IPS-NIHi7 (cell line): ENCODE results near the gene SLC24A3.

Source experiments
- DNase-seq: peaks from one replicate; pipeline ENCODE4 v3.0.0; 2012; ENCODE audit warnings: mixed read lengths; ENCODE audit errors: extremely low spot score

The SLC24A3 gene

GRCh38 chr20:19583532-19584175, 371.2 kb downstream of the SLC24A3 start:
- DNase-seq, result peak; percentile 96

GRCh38 chr20:19588241-19588640, 375.8 kb downstream of the SLC24A3 start:
- no peak for DNase-seq

- no peak for DNase-seq
Measured at GRCh38 chr20:19588732-19589131, 376.3 kb downstream of the SLC24A3 start.

- no peak for DNase-seq
Measured at GRCh38 chr20:19589787-19590362, 377.4 kb downstream of the SLC24A3 start.

DNA sequence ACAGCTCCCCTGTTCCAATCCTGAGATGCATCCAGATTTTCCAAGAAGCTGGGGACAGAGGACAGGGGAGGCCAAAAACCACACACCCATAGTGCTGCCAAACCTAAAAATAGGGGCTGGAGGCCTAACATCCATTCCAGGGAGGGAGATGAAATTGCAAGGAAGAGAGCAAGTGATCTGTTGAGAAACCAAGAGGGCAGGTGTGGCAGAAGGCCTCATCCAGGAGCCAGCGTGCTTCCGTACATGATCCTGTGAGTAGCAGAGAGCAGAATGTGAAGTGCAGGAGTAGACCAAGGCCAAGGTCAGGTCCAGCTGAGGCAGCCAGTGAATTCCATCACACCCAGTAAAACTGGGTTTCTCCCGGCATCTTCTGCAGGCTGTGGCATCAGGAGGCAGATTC, 377.9 kb downstream of the SLC24A3 start:
- DNase-seq, result no peak

DNA sequence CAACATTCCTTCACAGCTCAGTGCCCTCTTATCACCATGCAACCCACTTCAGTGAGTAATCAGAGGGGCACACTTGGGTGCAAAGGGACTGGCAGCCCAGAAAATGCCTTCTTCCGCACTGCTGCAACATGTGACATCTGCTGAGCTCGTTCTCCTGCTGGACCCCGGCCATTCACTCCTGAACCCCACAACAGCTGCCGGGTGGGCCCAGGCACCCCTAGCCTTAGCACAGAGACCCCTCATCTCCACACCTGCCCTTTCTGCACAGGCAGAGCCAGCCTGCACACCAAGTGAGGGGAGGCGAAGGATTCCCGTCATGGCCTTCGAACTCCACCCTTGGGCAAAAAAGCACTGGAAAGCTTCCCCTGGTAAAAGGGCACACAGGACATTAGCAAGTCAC, 381.3 kb downstream of the SLC24A3 start:
- DNase-seq, result no peak

DNA sequence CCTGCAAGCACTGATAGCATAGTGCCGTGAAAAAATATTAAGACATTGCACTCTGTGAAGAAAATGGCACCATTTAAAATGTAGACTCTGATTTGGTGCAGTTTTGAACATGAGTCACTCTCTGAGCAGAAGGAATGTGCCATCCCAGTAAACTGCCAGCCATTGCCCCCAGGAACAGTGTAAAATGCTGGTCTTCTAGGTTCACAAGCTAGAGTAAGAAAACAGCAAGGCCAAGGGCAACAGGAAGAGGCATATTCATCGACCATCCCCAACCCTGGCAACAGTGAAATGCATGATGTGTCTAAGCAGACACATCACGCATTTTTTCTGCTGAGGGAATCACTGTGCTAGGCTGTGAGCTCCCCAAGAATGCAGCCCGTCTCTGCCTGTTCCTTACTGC, 382.5 kb downstream of the SLC24A3 start:
- DNase-seq, result no peak

GRCh38 chr20:19598117-19598850, 385.8 kb downstream of the SLC24A3 start:
- no peak for DNase-seq

DNA sequence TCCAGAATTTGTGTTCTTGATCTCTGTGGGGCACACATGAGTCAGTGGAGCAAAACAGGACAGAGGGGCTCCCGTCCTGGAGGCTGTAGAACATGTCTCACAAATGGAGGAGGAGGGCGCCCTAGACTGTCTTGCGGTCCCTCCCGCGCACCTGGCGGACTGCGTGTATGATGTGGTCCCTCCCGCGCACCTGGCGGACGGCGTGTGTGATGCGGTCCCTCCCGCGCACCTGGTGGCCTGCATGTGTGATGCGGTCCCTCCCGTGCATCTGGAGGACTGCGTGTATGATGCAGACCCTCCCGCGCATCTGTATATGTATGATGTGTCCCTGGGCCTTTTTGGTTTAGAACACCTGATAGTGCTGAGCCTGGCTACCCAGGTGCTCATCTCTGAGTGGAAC, 386.8 kb downstream of the SLC24A3 start:
- DNase-seq, result no peak

DNA sequence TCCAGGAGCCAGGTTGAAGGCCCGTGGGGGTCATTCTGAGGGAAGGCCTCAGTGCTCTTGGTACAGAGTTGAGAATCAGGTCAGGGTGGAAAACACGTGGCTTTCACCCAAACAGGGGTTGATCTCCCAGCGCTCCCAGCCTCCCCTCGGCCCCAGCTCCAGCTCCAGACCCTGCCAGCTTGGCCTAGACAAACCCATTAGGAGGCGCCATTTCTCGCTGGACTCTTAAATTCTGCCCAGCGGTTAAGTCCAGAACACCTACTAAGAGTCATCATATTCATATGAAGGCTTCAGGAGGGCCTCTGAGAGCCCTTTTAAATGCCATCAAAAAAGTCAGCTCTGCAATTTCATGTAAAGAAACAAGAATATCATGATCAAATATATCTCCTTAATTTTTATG, 387.6 kb downstream of the SLC24A3 start:
- DNase-seq, result peak; percentile 42

DNA sequence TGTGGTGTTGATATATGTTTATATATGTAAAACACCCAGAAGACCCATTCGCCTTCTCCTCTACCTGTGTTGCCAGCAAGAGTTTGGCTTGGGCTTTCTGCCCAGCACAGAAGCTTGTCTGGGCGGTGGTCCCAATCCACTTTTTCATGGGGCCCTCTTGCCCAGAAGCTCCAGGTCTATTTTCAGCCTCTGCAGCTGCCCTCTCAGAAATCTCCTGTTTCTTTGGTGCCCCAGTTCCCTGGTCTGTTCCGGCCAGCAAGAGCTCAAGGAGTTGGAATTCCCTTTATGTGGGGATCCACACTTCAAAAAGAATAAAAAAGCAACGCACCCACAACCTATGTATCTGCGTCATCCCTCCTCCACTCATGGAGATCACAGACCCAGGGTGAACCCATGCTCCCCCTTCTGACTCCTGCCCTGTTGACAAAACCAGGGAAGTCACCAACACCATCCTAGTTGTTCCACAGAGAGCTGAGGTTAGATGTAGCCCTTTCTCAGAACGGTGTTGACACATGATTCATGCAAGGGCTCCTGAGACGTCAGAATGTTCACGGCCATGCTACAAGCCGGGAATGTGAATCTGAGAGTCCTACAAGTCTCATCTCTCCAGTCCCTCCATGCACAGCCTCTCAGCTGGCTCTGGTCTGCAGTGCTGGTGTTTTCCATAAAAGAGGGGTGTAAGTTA, 388.8 kb downstream of the SLC24A3 start:
- DNase-seq, result no peak

DNA sequence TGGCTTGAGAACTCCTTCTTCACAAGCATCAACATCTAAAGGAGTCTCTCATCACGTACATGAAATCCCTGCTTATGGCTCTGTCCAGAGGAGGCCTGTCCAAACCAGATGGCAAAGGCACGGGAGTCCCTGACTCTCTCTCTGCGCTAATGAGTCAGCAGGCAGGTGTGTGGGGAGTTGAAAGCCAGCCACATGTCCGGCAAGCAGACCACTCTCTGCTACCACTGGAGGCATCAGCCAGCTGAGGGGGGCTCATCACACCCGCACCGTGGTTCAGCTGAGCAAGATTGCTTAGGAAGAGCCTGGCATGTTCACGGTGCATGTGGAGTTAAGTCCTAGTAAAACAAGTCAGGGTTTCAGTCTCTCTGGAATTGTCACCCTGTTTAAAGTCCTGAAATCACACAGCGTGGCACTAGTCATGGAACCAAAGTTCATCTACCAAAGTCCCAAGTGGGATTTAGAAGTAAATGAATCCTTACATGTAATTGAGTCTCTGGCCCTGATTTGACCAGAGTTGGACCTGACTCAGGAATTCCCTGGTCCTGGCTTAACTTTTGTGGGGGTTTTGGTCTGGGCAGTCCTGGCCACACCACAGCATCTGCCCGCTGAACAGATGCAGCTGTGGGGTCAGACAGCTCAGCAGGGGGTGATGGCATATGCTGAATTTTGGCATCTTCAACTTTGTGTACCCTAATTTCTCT, 390.4 kb downstream of the SLC24A3 start:
- DNase-seq, result no peak

DNA sequence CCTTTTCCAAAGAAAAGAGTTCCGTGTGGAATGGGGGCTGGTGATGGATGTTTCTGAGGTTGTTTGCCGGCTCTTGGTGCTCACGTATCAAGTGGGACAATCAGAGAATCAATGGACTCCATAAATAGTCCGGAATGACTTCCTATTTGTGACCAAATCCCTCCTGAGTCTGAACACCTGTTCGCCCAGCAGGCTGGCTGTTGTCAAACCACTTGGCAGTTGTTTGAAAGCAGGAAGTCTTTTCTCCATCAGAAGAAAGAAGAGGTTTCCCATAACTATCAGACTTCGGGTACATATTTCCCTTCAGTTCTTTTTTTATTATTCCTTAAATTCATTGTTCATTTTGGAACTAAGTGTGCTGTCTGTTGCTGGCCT, 390.9 kb downstream of the SLC24A3 start:
- no peak for DNase-seq

GRCh38 chr20:19605786-19606485, 393.5 kb downstream of the SLC24A3 start:
- DNase-seq, result no peak

DNA sequence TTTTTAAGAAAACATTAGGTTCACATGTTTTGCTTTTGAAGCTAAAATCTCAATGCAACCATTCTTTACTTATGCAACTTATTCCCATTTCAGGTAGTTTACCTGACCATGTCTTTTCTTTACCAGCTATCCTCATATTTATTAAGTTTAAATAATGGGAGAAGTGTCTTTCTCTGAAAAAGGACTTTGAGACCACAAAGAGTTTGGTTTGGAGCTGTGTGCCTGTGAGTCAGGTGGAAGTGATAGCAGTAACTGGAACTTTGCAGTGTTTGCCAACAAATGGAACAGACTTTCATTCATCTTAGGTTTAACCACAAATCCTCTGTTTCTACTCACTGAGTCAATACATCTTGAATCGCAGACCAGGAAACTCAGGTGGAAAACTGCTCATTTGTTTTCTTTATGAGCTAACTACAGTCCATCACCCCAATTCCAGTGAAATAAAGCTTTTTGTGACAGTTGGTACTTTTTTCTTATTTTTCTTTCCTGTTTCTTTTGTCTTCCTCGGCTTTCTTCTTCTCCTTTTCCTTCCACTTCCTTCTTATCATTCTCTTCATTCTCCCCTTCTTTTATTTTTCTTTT, 397.3 kb downstream of the SLC24A3 start:
- DNase-seq, result no peak

DNA sequence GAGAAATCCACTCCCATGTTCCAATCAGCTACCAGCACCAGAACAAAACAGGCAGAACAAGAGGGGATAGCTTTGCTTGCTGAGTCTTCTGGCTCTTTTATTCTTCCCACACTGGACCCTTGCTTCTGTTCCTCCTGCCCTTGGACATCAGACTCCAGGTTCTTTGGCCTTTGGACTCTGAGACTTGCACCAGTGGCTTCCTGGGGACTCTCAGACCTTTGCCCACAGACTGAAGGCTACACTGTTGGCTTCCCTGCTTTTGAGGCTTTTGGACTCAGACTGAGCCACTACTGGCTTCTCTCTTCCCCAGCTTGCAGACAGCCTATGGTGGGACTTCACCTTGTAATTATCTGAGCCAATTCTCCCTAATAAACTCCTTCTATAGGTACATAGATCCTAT, 403.2 kb downstream of the SLC24A3 start:
- no peak for DNase-seq

GRCh38 chr20:19616081-19616480, 403.6 kb downstream of the SLC24A3 start:
- DNase-seq, result no peak

DNA sequence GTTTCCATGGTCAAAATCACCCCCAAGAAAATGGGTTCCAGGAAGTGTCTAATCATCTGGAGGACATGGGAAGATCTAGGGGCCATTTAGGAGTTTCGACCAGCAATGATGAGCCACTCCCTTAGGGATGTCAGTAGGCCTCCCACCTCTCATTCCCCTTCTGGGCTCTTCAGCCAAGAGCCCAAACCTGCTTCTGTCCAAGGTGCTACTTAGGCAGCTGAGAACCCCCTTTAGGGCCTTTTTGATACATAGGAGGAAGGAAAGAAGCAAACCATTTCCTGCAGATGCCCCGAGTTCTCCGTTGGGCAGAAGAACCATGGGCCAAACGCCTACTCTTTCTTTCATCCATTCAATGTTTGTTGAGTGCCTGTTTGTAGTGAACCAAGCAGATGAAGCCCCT, 404.2 kb downstream of the SLC24A3 start:
- no peak for DNase-seq

GRCh38 chr20:19617256-19617655, 404.8 kb downstream of the SLC24A3 start:
- DNase-seq, result no peak

GRCh38 chr20:19618711-19619110, 406.3 kb downstream of the SLC24A3 start:
- no peak for DNase-seq

DNA sequence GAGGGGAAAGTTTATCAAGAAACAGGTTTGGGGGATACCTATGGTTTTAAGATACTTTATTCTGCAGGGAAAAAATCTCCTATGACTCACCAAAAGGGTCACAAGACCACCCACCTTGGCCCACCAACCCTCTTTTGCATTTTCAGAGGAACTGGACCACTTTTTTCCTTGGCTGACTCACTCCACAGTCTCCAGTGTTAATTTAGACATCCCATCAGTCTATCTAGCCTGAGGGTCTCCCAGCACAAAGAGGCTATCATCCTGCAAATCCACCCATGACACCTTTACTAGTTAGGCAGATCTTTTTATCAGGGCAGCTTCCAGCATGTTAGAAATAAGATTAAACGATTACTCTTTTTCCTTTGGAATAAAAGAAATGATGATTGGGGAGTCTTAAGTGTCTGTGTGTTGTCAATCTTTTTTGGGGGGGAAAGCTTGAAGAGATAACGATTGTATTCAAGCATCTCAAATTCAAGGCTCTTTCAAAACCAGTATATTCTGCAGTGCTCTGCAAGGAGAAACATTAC, 407.5 kb downstream of the SLC24A3 start:
- DNase-seq, result no peak
